ENCODE data around the gene ITGAV.

ITGAV gene

DNA sequence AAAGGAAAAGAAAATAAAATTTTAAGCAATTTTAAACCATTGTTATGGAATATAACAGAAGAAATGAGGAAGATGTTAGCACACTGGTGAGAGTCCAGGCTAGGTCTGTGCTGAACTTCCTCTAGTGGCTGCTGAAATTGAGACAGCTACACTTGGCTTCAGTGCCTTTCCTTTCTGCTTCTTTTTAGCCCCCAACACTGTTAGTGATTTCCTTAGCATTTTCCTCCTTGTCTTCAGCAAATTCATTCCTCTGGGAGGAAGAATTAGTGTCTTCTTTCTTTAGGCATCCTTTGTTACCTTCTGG lies 47.6 kb downstream of the ITGAV start:
- ChIA-PET POLR2A (no interaction called here), CTCF (no interaction called here)
- Histone ChIP-seq H3K27ac (ENCODE audit: extremely low read depth, low read depth, low read length) (no peak overlapping the region), H3K9me3 (ENCODE audit: control insufficient read depth, insufficient read depth, low read depth, low read length) (no peaks in the 10 kb centered on the region), H3K4me1 (ENCODE audit: control insufficient read depth, insufficient read depth, low read length) (no peaks in the 10 kb centered on the region), H3K36me3 (ENCODE audit: control insufficient read depth in 2 of 2, insufficient read depth in 1 of 2, low read length in 2 of 2) (peaks cover 8 to 19% of the 10 kb centered on the region in 2 experiments), H3K4me3 (ENCODE audit: low read depth, low read length) (no peak overlapping the region)
- TF ChIP-seq ZBTB21 (tag by site-specific recombination; IDR thresholded peaks at IDR 0.05) (no peak), KLF16 (tag by site-specific recombination; IDR thresholded peaks at IDR 0.05) (no peak), ZNF624 (tag by site-specific recombination; IDR thresholded peaks at IDR 0.05) (no peak), ZNF121 (tag by site-specific recombination; IDR thresholded peaks at IDR 0.05) (no peak)

DNA sequence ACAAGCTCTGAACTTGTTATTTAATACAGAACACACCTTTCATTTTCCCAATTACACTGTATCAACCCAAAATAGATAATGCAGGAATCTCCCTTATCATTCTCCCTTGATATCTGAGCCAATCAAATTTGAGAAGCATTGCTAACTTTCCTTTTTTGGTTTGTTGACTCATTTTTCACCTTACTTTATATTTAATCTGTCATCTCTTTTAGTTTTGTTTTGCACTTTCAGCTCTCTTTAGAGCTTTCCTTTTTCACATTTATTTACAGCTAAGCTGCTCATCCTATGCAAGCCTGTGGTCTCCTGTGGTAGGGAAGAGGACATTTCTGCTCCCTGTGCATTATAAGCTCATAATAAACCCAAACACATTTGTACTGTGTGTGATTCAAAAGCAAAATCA lies 50.1 kb downstream of the ITGAV start:
- no peaks in the 10 kb centered on the region for H3K9me3 ChIP-seq (ENCODE audit: control insufficient read depth, insufficient read depth, low read depth, low read length)
- POLR2A ChIA-PET: interaction anchor here (2.3 kb wide), 1 partner anchor 50 kb away, joined by 13 read pairs; the partner anchor contains the start of gene ITGAV

More for the DNA sequence above, 50.1 kb downstream of the ITGAV start:
- TF ChIP-seq MEIS1 (CRISPR knock-in tag; IDR thresholded peaks at IDR 0.05; ENCODE audit: borderline replicate concordance) (no peak), ZSCAN16 (tag by site-specific recombination; IDR thresholded peaks at IDR 0.05) (no peak), ZNF626 (tag by site-specific recombination; IDR thresholded peaks at IDR 0.05) (no peak), ZNF76 (tag by site-specific recombination; IDR thresholded peaks at IDR 0.05; ENCODE audit: borderline replicate concordance, low read depth) (no peak), ZNF404 (tag by site-specific recombination; IDR thresholded peaks at IDR 0.05) (no peak), ZSCAN30 (tag by site-specific recombination; IDR thresholded peaks at IDR 0.05) (no peak), ZNF121 (tag by site-specific recombination; IDR thresholded peaks at IDR 0.05) (no peak), IKZF3 (tag by site-specific recombination; IDR thresholded peaks at IDR 0.05) (no peak), SETDB1 (IDR thresholded peaks at IDR 0.05; ENCODE audit: insufficient read length, low read length) (no peak), ZFP69B (tag by site-specific recombination; IDR thresholded peaks at IDR 0.05) (no peak), ZNF514 (tag by site-specific recombination; IDR thresholded peaks at IDR 0.05) (no peak)
- TF ChIP-seq, protein P1, sequence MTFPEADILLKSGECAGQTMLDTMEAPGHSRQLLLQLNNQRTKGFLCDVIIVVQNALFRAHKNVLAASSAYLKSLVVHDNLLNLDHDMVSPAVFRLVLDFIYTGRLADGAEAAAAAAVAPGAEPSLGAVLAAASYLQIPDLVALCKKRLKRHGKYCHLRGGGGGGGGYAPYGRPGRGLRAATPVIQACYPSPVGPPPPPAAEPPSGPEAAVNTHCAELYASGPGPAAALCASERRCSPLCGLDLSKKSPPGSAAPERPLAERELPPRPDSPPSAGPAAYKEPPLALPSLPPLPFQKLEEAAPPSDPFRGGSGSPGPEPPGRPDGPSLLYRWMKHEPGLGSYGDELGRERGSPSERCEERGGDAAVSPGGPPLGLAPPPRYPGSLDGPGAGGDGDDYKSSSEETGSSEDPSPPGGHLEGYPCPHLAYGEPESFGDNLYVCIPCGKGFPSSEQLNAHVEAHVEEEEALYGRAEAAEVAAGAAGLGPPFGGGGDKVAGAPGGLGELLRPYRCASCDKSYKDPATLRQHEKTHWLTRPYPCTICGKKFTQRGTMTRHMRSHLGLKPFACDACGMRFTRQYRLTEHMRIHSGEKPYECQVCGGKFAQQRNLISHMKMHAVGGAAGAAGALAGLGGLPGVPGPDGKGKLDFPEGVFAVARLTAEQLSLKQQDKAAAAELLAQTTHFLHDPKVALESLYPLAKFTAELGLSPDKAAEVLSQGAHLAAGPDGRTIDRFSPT (tag by site-specific recombination; IDR thresholded peaks at IDR 0.05): no peak
- TF ChIP-seq, protein P2, sequence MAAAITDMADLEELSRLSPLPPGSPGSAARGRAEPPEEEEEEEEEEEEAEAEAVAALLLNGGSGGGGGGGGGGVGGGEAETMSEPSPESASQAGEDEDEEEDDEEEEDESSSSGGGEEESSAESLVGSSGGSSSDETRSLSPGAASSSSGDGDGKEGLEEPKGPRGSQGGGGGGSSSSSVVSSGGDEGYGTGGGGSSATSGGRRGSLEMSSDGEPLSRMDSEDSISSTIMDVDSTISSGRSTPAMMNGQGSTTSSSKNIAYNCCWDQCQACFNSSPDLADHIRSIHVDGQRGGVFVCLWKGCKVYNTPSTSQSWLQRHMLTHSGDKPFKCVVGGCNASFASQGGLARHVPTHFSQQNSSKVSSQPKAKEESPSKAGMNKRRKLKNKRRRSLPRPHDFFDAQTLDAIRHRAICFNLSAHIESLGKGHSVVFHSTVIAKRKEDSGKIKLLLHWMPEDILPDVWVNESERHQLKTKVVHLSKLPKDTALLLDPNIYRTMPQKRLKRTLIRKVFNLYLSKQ (tag by site-specific recombination; IDR thresholded peaks at IDR 0.05; ENCODE audit: borderline replicate concordance): no peak
- TF ChIP-seq, protein P3, sequence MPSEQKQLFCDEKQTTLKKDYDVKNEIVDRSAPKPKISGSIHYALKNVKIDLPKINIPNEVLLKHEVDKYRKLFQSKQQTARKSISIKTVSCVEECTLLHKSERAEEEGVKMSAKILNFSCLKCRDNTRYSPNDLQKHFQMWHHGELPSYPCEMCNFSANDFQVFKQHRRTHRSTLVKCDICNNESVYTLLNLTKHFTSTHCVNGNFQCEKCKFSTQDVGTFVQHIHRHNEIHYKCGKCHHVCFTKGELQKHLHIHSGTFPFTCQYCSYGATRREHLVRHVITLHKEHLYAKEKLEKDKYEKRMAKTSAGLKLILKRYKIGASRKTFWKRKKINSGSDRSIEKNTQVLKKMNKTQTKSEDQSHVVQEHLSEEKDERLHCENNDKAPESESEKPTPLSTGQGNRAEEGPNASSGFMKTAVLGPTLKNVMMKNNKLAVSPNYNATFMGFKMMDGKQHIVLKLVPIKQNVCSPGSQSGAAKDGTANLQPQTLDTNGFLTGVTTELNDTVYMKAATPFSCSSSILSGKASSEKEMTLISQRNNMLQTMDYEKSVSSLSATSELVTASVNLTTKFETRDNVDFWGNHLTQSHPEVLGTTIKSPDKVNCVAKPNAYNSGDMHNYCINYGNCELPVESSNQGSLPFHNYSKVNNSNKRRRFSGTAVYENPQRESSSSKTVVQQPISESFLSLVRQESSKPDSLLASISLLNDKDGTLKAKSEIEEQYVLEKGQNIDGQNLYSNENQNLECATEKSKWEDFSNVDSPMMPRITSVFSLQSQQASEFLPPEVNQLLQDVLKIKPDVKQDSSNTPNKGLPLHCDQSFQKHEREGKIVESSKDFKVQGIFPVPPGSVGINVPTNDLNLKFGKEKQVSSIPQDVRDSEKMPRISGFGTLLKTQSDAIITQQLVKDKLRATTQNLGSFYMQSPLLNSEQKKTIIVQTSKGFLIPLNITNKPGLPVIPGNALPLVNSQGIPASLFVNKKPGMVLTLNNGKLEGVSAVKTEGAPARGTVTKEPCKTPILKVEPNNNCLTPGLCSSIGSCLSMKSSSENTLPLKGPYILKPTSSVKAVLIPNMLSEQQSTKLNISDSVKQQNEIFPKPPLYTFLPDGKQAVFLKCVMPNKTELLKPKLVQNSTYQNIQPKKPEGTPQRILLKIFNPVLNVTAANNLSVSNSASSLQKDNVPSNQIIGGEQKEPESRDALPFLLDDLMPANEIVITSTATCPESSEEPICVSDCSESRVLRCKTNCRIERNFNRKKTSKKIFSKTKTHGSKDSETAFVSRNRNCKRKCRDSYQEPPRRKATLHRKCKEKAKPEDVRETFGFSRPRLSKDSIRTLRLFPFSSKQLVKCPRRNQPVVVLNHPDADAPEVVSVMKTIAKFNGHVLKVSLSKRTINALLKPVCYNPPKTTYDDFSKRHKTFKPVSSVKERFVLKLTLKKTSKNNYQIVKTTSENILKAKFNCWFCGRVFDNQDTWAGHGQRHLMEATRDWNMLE (tag by site-specific recombination; conservative IDR thresholded peaks at IDR 0.05; ENCODE audit: low read depth): no peak
- Histone ChIP-seq H3K27ac (ENCODE audit: extremely low read depth, low read depth, low read length) (no peak overlapping the region), H3K36me3 (ENCODE audit: control insufficient read depth in 2 of 2, insufficient read depth in 1 of 2, low read length in 2 of 2) (peaks cover 16 to 33% of the 10 kb centered on the region in 2 experiments), H3K4me3 (ENCODE audit: low read depth, low read length) (no peak overlapping the region), H3K4me1 (ENCODE audit: control insufficient read depth, insufficient read depth, low read length) (no peaks in the 10 kb centered on the region)
- CTCF ChIA-PET: interaction anchor here (0.7 to 6.2 kb wide), 3 partner anchors 11 to 136 kb away, joined by 5 to 74 read pairs (median 5); no protein-coding TSS in a partner anchor

All from HEK293 (cell line).